H1 (cell line): Measurements from ENCODE around the gene FRY. TPM values are rescaled to one million over a fixed set of nuclear protein-coding genes. Genes with fewer than 3 reads are reported as not detected.

Source experiments
- CBX8 ChIP-seq: fragments of 300-800, 300-1000 bp; sonication (generic); IDR thresholded peaks from 2 replicates; pipeline ENCODE4 v1.7.1; 2016; ENCODE audit warnings: low read depth, low read length, borderline replicate concordance
- CHD7 ChIP-seq: fragments of 300-600 bp; sonication (generic); IDR thresholded peaks from 2 replicates; pipeline ENCODE4 v1.7.1; 2012; ENCODE audit warnings: low read length, moderate library complexity, mild to moderate bottlenecking, inconsistent platforms; ENCODE audit not compliant: insufficient replicate concordance
- E2F6 ChIP-seq: IDR thresholded peaks from 2 replicates; pipeline ENCODE4 v1.6.1; 2012; ENCODE audit warnings: inconsistent platforms
- EZH2 ChIP-seq: fragments of 200-600 bp; sonication (generic); IDR thresholded peaks from 2 replicates; pipeline ENCODE4 v1.7.1; 2012; ENCODE audit warnings: low read depth, mild to moderate bottlenecking, moderate library complexity, low read length, inconsistent platforms; ENCODE audit not compliant: severe bottlenecking
- JUN ChIP-seq: IDR thresholded peaks from 2 replicates; pipeline ENCODE4 v1.6.1; 2011; ENCODE audit warnings: low read depth, mild to moderate bottlenecking, improper control_type of control experiment, low read length
- JUND ChIP-seq: IDR thresholded peaks from 2 replicates; pipeline ENCODE4 v1.6.1; 2011; ENCODE audit warnings: mild to moderate bottlenecking, improper control_type of control experiment, low read length
- RAD21 ChIP-seq, 2 experiments: IDR thresholded peaks in 1 of 2; conservative IDR thresholded peaks in 1 of 2; 2 replicates each; pipeline ENCODE4 v1.6.1; 2011; ENCODE audit warnings: low read depth in 2 of 2, low read length in 2 of 2, improper control_type of control experiment in 1 of 2, inconsistent platforms in 1 of 2, mild to moderate bottlenecking in 1 of 2, moderate library complexity in 1 of 2
- RBBP5 ChIP-seq: IDR thresholded peaks from 2 replicates; pipeline ENCODE4 v1.7.1; 2012; ENCODE audit warnings: low read depth, mild to moderate bottlenecking, inconsistent platforms, low read length, moderate library complexity, borderline replicate concordance
- SIX5 ChIP-seq: IDR thresholded peaks from 2 replicates; pipeline ENCODE4 v1.6.1; 2011; ENCODE audit warnings: mild to moderate bottlenecking, low read depth, low read length
- TAF1 ChIP-seq: IDR thresholded peaks from 2 replicates; pipeline ENCODE4 v1.6.1; 2011; ENCODE audit warnings: mild to moderate bottlenecking, low read depth, low read length
- TCF12 ChIP-seq: IDR thresholded peaks from 2 replicates; pipeline ENCODE4 v1.6.1; 2011; ENCODE audit warnings: low read depth, mild to moderate bottlenecking, low read length
- polyA plus RNA-seq, 7 experiments: library from polyadenylated mRNA; depleted of rRNA in 3 of 7; stranded (reverse) in 5 of 7; unstranded in 2 of 7; fragments of >200 nt in 5 of 7; fragments of 200-250 nt in 2 of 7; gene quantifications; 1 replicate in 5 of 7; 2 replicates in 1 of 7; 4 replicates in 1 of 7; pipeline versions ENCODE4 v1.2.1 to v1.2.3, GENCODE V29; 2011 to 2013; ENCODE audit warnings: missing spikeins in 2 of 7, mixed read lengths in 2 of 7
- total RNA-seq: library from RNA; stranded (reverse); fragmentation: NEBNext Ultra II Directional; extraction: Animal tissue kit (Norgen Biotek cat#: 25700); gene quantifications from 2 replicates; pipeline ENCODE4 v1.2.1, GENCODE V29; 2021

The FRY gene
- total and polyA plus RNA-seq, 2 of the 8 experiments (the other 6 are each of a cell fraction or from before 2014, with no cell fraction given), result 4.3 to 9.2 TPM

GRCh38 chr13:32300920-32301319, 269.3 kb downstream of the FRY start (continued):
- TF ChIP-seq CHD7 (no peak), RAD21 (IDR thresholded peaks at IDR 0.05 in 1 of 2, conservative IDR thresholded peaks at IDR 0.05 in 1 of 2; ENCODE audit: low read depth in 2 of 2, low read length in 2 of 2) (no peak), TCF12 (no peak), RBBP5 (no peak), SIX5 (no peak), TAF1 (no peak), EZH2 (no peak), CBX8 (no peak), JUN (no peak), JUND (no peak), E2F6 (no peak)
